AG04449 (cell line): ENCODE data around the gene NT5C3B.
A peak's percentile ranks its signal among the peaks of the same experiment; 100 is the strongest.
"Not testable (repeated sequence)": the region's sequence is repeated elsewhere in the genome, so short reads cannot be mapped to it uniquely, and the experiment has no call there.

Source experiments
- CTCF ChIA-PET: fragments of 350-600 bp; formaldehyde crosslinking; extraction: SDS; loops from one replicate; lab custom pipeline; 2021; ENCODE audit warnings: antibody characterized with exemption; lab: Yijun Ruan, JAX
- POLR2A ChIA-PET: fragments of 400-600, 350-600 bp; formaldehyde crosslinking; extraction: SDS; loops from one replicate; lab custom pipeline; 2020; ENCODE audit warnings: antibody characterized with exemption, inconsistent platforms; lab: Yijun Ruan, JAX
- DNase-seq: peaks from one replicate; pipeline ENCODE4 v3.0.0-alpha.2; 2010; ENCODE audit warnings: low read depth, low spot score
- H3K4me3 ChIP-seq: 2 replicates; pipeline ENCODE4 v1.5.1; 2011; ENCODE audit warnings: low read depth, mild to moderate bottlenecking, control low read depth, low read length
- CTCF ChIP-seq: IDR thresholded peaks from one replicate; pipeline ENCODE4 v1.5.1; 2011; ENCODE audit warnings: mild to moderate bottlenecking, moderate library complexity, low read length, control low read depth, inconsistent platforms; ENCODE audit not compliant: insufficient read depth; ENCODE audit errors: missing control alignments

Gene NT5C3B

GRCh38 chr17:41777574-41778188 lies 58.4 kb downstream of the NT5C3B start:
- POLR2A ChIA-PET, result interaction anchor here (0.6 to 1.4 kb wide), 6 partner anchors 9 to 89 kb away, joined by 3 to 12 read pairs (median 3); partner anchors contain the start of genes EIF1 and JUP
- CTCF ChIA-PET, result interaction anchor here (0.8 to 5.5 kb wide), 8 partner anchors 8 to 45 kb away, joined by 3 to 34 read pairs (median 4); partner anchors contain the start of genes JUP and P3H4
- peak; percentile 47 for DNase-seq
- TF ChIP-seq CTCF, result no peak
- no peak overlapping the region for H3K4me3 ChIP-seq

DNA sequence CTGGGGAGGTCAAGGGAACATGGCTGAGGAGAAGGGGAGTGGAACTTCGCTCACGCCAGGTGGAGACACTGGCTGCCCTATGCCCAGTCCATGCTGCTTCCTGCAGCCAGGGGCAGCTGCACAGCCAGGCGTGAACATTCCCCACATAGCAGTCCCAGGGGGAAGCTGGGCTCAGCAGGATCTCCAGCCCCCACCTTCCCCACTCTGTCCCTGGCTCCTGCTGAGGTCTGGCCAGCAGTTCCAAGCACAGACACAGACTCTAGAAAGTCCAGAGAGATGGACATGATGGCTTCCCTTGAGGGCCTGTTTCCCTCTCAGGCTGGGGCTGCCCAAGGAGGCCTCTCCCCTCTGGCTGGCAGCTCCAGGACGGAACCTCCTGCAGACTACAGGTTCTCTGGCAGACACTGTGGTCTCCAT lies 58.9 kb downstream of the NT5C3B start:
- DNase-seq, result no peak
- POLR2A ChIA-PET, result interaction anchor here (0.6 to 1.4 kb wide), 5 partner anchors 9 to 89 kb away, joined by 3 to 12 read pairs (median 3); partner anchors contain the start of genes EIF1 and JUP
- TF ChIP-seq CTCF, result no peak
- no peak overlapping the region for H3K4me3 ChIP-seq
- CTCF ChIA-PET, result interaction anchor here (0.8 to 5.5 kb wide), 6 partner anchors 9 to 40 kb away, joined by 3 to 34 read pairs (median 6); partner anchors contain the start of genes JUP and P3H4

- not testable (repeated sequence) for DNase-seq, H3K4me3 ChIP-seq
- CTCF ChIA-PET, result interaction anchor here (1.5 to 2.9 kb wide), 3 partner anchors 10 to 39 kb away, joined by 4 to 31 read pairs (median 8); partner anchors contain the start of genes JUP and P3H4
- POLR2A ChIA-PET, result interaction anchor here (1.4 kb wide), 1 partner anchor 10 kb away, joined by 12 read pairs; the partner anchor contains the start of gene JUP
Observed at GRCh38 chr17:41776262-41776900, 59.7 kb downstream of the NT5C3B start.

- TF ChIP-seq CTCF, result no peak
- ChIA-PET POLR2A (no interaction called here), CTCF (interaction anchor here (0.5 to 3.1 kb wide), 5 partner anchors 10 to 80 kb away, joined by 3 to 31 read pairs (median 9); partner anchors contain the start of genes JUP and P3H4)
- H3K4me3 ChIP-seq, result no peak overlapping the region
- no peak for DNase-seq
Observed at GRCh38 chr17:41775394-41776226, 60.4 kb downstream of the NT5C3B start.
